Stimulated activated CD4-positive, alpha-beta T cell treated with anti-CD3 and anti-CD28 coated beads, Interleukin-12 subunit alpha, Interleukin-12 subunit beta, amount 100 ng/mL, for 4 hours (primary cell): ENCODE results near the gene ITGA5.
A peak's percentile ranks its signal among the peaks of the same experiment; 100 is the strongest.

Experiments
- DNase-seq: peaks from one replicate; pipeline ENCODE4 v3.0.0-alpha.2; 2020

Gene ITGA5

DNA sequence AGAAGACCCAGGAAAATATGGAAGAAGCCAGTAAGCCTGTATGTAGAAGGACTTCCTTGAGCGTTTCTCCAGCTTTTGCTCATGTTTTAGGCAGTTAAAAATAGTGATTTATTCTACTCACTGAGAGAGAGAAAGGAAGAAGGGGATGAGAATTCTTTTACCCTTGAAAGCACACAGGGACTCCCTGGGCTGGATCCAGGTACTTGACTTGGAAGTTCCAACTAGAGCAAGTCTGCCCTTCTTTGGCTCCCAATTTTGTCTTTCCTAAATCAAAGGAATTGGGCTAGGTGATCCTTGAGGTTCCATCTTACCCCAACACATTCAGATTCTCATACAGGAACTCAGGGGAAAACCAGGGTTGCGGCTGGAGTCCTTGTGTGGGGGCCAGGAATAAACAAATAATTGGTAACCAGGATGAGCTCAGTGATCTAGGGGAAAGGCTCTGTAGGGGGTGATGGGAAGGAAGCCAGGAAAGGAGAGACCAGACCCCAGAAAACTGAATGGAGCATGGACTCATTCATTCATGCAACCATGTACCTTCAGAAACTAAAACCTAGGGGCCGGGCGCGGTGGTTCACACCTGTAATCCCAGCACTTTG, 11.5 kb upstream of the ITGA5 start:
- no peak for DNase-seq

GRCh38 chr12:54429014-54429471, 10.0 kb upstream of the ITGA5 start:
- no peak for DNase-seq

DNA sequence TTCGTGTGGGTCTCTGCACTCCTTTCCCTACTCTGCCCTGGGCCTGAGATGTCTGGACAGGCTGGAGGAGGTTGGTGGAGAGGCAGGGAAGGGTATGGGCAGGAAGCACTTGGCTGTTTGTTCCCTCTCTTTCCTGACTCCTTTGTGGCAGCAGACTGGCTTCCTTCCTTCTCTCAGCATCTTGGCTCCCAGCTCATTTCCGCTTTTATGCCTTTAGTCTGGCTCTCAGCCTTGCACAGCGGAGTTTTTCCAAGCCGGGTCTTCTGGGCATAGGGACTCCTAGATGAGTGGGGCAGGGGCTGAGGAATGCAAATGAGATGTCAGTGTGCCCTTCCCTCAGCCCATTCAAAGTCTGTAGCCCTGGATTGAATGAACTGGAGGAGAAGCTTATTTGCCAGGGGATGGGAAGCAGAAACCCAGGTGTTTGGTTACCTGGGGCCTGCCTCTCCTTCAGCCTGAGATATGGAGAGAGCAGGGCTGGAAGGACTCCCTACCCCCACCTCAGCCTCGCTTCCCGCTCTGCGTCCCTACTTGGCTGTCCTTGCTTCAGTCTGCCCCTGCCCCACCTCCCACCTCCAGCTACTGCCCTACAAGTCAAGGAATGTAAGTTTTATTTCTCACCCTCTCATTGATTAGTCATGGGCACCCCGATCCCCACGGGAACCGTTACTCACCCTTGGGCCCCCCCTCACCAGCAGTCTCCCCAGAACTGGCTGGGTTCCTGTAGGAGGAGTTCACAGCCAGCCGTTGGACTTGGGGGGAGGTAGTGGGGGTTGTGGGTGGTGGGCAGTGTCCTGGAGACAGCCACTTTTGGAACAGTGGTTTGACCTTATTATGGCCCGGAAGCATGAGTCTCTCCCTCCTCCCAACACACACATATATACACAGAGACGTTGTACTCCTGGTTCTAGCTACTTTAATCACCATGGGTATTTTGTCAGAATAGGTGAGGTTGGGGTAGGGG, 9.3 kb upstream of the ITGA5 start:
- no peak for DNase-seq

DNA sequence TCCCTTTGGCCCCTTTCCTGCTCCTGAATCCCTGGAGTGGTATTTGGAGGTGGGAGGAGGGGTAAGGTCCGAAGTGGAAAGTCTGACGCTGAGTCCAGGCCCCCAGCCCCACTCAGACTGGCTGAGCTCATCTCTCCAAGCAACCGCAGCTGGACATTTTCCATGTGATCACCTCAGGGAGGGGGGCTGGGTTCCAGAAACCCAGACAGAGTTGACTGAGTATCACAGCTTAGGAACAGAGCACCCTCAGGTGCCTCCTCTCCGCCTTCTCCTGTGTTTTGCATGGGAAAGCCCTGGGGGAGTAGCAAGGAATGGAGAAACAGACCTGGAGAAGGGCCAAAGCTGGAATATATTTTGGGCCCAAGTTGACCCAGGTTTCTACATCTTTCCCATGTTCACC, 8.0 kb upstream of the ITGA5 start:
- no peak for DNase-seq

GRCh38 chr12:54426690-54427089, 7.6 kb upstream of the ITGA5 start:
- no peak for DNase-seq

GRCh38 chr12:54425702-54426101, 6.6 kb upstream of the ITGA5 start:
- no peak for DNase-seq

GRCh38 chr12:54424224-54424623, 5.2 kb upstream of the ITGA5 start:
- no peak for DNase-seq

DNA sequence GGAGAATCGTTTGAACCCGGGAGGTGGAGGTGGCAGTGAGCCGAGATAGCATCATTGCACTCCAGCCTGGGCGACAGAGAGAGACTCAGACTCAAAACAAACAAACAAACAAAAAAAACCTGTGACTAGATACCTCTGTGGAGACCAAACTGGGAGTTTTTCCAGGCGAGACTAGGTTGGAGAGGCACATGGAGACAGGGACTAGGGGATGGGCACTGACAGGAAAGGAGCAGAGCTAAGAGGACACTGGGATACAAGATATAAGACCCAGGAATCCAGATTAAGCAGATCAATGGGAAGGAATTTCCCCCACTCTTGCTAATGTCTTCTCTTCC, 4.7 kb upstream of the ITGA5 start:
- no peak for DNase-seq

DNA sequence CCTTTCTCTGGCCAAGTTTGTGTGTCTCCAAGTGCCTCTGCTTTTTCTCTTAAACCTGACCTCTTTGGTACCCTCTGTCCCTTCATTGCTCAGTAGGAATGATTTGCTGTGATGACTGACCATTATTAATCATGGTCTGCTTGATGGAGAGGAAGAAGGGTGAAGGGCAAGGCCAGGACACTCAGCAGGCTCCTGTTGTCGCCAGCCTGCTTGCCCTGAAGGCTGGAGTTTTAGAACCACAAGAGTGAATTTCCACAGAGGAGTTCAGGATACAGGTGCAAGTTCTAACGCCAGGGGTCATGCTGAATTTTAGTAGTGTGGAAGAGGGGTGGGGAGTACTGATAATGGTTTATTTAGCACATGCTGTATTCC, 2.8 kb upstream of the ITGA5 start:
- no peak for DNase-seq

DNA sequence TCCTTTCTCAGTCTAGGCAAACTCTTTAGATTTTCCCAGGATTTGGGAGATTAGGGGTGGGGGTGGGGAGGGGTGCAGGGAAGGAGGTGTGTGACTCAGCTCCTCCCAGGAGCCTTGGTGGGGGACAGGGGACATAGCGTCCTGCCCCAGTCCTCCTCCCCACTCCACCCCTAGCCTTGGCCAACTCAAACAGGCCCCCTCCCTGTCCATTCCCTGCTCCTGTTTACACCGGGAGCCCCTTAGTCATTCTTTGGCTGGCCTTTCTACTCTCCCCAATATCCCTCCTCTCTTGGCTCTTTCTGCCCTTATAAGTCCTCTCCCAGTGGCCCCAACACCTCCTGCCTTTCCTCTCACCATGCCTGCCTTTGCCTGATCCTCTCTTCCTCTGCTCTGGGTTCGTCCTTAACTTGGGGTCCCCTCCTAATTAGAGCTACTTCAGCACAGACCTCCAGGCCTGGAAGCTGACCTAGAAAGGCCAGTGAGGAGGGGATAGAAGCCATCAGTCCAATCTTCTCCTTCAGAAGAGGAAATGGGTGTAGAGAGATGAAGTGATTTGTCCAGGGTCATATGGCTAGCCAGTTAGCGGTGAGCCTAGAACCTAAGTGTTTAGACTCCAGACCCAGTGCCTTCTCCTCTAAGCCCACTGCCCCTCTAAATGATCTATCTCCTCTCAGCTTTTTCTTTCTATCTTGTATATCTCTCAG, 2.3 kb upstream of the ITGA5 start:
- no peak for DNase-seq

DNA sequence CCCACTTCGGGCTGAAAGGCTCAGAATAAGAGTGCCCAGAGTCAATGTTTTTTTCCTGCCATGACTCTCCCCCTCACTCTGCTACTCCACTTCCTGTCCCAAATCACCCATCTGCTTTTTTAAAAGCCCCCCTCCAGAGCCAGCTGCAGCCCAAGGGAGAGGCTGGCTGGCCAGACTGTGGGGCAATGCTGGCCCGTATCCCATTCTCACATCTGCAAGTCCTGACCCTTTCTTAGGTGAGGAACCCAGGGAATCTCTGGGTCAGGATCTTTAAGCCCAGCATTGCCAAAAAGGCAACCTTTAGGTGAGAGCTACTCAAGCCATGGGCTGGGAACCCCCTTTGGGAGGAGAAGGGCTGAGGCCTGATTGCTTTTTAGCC, 1.7 kb upstream of the ITGA5 start:
- DNase-seq, result no peak

GRCh38 chr12:54418441-54419087, 502 bp downstream of the ITGA5 start:
- no peak for DNase-seq

DNA sequence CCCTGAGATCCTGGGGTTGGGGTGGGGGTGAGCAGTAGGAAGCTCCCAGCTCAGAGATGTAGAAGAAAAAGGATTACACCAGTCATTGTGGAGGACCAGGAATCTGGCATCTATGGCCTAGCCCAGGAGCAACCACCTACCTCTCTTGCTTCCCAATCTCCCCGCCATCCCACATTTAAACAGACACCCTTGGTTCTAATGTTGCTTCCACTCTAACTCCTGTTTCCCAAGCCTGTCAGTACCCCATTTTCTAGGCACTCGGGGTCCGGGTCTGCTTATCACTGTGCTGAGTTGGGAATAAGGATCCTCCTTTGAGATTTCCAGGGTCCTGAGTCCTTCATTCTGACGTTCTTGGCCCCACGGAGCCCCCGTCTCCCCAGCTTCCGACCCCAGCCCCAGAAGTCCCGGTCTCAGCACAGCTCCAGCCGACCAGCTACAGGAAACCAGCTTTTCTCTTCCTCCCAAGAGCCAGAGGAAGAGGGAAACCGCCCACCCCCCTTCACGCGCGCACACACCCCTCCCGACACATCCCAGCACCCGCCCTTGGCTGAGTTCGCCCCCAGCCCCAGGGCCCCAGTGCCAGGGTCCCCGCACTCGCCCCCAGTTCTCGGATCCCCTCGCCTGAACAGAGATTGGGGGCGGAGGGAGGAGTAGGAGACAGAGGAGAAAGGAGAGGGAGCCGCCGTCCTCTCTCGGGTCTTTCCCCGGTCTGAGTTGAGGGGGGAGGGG, 1.2 kb downstream of the ITGA5 start:
- DNase-seq, result peak; percentile 22

DNA sequence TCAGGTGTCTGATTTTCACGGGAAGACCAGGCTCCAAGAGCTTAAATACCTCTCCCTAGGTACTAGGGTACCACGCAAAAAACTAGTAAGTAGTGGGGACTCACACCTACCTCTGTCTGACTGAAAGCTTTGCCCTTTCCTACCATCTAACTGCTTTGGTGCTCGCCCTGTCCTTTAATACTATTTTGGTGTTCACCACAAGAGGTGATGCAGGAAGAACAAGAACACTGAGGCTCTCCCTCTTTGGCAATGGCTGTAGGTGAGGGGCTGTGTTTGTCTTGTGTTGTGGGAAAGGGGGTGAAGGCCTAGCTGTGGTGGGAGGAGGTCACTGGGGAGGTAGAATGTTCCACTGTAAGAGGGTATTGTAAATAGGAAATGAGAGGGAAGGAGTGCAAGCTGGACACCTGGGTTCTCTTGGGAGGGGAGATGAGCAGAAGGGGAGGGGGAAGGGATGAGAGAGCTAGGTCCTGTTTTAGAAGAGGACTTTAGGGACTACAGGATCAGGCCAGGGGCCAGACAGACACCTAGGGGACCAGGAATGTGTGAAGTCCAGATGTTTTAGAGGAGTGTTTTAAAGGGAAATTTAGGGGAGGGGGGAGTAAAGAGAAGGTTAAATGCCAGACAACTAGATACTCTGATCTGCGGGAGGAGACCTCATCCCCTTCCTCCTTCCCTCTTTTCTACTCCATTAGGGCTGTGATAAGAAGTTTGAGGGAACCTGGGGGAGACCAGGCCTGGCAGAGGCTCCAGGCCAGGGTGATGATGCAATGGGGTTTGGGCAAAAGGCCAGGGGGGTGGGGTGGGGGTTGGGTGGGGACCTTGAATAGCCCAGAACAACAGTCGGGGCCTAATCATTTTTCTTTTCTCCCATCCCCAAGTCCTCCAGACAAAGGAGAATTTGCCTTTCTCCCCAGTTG, 2.1 kb downstream of the ITGA5 start:
- DNase-seq, result no peak

- no peak for DNase-seq
These were observed 3.7 kb downstream of the ITGA5 start for GRCh38 chr12:54415221-54415929.

GRCh38 chr12:54413284-54414190, 5.5 kb downstream of the ITGA5 start:
- DNase-seq, result peak; percentile 42

DNA sequence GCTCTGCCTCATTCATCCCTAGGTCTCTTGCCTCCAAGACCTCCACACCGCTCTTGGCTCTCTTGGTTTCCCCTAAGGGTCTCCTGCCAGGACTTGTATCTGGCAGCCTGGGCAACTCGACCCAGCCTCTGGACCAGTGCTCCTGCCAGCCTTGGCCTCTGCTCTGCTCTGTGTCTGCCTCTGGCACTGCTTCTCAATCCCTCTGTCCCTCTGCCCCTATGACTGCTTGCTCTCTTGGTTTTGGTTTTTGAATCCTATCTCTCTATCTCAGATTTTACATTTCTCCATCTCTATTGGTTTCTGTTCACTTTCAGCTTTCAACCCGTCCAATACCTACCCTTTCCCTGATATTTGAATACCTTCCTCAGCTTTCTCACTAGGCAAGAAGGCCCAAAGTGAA, 6.3 kb downstream of the ITGA5 start:
- no peak for DNase-seq

DNA sequence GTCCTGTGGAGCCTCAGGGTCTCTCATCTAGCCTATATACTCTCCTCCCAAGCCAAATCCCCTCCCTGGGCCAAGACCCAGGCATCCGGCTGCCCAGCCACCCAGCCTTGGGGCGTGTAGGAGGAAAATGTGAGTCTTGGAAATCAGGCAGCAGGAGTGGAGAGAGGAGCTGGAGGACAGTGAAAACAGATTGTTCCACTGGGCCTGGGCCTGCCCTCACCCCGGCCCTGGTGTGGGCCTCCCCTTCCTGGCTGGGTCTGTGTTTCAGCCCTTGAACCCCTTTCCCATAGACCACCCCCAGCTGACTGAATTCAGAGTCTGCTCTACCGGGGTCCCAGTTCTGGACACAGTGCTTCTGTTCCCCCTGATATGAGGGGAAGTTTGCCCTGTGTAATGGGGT, 6.7 kb downstream of the ITGA5 start:
- no peak for DNase-seq

- DNase-seq, result peak; percentile 47
These were observed 7.5 kb downstream of the ITGA5 start for GRCh38 chr12:54411391-54412241.
